Measurements from ENCODE around the gene ALAS1.

ALAS1 gene

GRCh38 chr3:52237657-52238172 is 39.8 kb downstream of the ALAS1 start:
- DNase-seq = no peak

- no peak for DNase-seq
Measured at GRCh38 chr3:52238193-52238760, 40.3 kb downstream of the ALAS1 start.

GRCh38 chr3:52238761-52239701 is 41.1 kb downstream of the ALAS1 start, which contains the start of gene TWF2:
TSS of gene TWF2 (minus strand) at chr3:52239158. CDS start at chr3:52239016, 142 bp downstream.
- DNase-seq = peak; percentile 36

GRCh38 chr3:52240059-52240885 is 42.3 kb downstream of the ALAS1 start:
- DNase-seq = no peak

- no peak for DNase-seq
Measured at GRCh38 chr3:52240886-52241370, 43.0 kb downstream of the ALAS1 start.

GRCh38 chr3:52242039-52242438 is 44.1 kb downstream of the ALAS1 start:
- no peak for DNase-seq

GRCh38 chr3:52243791-52244628 is 46.0 kb downstream of the ALAS1 start:
- DNase-seq = no peak

- DNase-seq = no peak
Measured at GRCh38 chr3:52245322-52246263, 47.6 kb downstream of the ALAS1 start, which contains the start of gene PPM1M. TSS of gene PPM1M (plus strand) at chr3:52245759. CDS start at chr3:52245825, 66 bp downstream.

GRCh38 chr3:52246264-52246620 is 48.3 kb downstream of the ALAS1 start:
- no peak for DNase-seq

- DNase-seq = no peak
Measured at GRCh38 chr3:52246728-52247408, 48.9 kb downstream of the ALAS1 start.

GRCh38 chr3:52247409-52248164 is 49.6 kb downstream of the ALAS1 start:
- DNase-seq = no peak

- no peak for DNase-seq
Measured at GRCh38 chr3:52248165-52248541, 50.2 kb downstream of the ALAS1 start.

- DNase-seq = no peak
Measured at GRCh38 chr3:52248816-52249547, 51.0 kb downstream of the ALAS1 start.

GRCh38 chr3:52249683-52250082 is 51.7 kb downstream of the ALAS1 start:
- no peak for DNase-seq

- no peak for DNase-seq
Measured at GRCh38 chr3:52250122-52250521, 52.2 kb downstream of the ALAS1 start.

- DNase-seq = no peak
Measured at GRCh38 chr3:52253314-52254304, 55.6 kb downstream of the ALAS1 start.

- DNase-seq = no peak
Measured at GRCh38 chr3:52254608-52255007, 56.6 kb downstream of the ALAS1 start.

All from NCI-H2107 (cell line).